Stimulated activated CD8-positive, alpha-beta memory T cell treated with anti-CD3 and anti-CD28 coated beads, Interleukin-15, amount 100 ng/mL, for 1 hour (primary cell): ENCODE data around the gene SENP2.
"Not testable (repeated sequence)": the region's sequence is repeated elsewhere in the genome, so short reads cannot be mapped to it uniquely, and the experiment has no call there.

Experiments used
- DNase-seq: peaks from one replicate; pipeline ENCODE4 v3.0.0-alpha.2; 2020; ENCODE audit warnings: low read depth

The SENP2 gene

GRCh38 chr3:185647134-185647879 is 61.2 kb downstream of the SENP2 start:
- DNase-seq: no peak

- DNase-seq: no peak
These were observed 61.8 kb downstream of the SENP2 start for GRCh38 chr3:185647880-185648210.

GRCh38 chr3:185648396-185648795 is 62.3 kb downstream of the SENP2 start:
- DNase-seq: no peak

GRCh38 chr3:185649414-185649813 is 63.3 kb downstream of the SENP2 start:
- DNase-seq: no peak

GRCh38 chr3:185651971-185652370 is 65.9 kb downstream of the SENP2 start:
- no peak for DNase-seq

GRCh38 chr3:185653949-185654757 is 68.1 kb downstream of the SENP2 start:
- no peak for DNase-seq

- no peak for DNase-seq
These were observed 68.7 kb downstream of the SENP2 start for GRCh38 chr3:185654758-185655145.

- no peak for DNase-seq
These were observed 69.6 kb downstream of the SENP2 start for GRCh38 chr3:185655426-185656320.

- DNase-seq: no peak
These were observed 70.3 kb downstream of the SENP2 start for GRCh38 chr3:185656321-185656840.

- no peak for DNase-seq
These were observed 71.1 kb downstream of the SENP2 start for GRCh38 chr3:185657211-185657610.

GRCh38 chr3:185657691-185658503 is 71.8 kb downstream of the SENP2 start:
- no peak for DNase-seq

- no peak for DNase-seq
These were observed 72.4 kb downstream of the SENP2 start for GRCh38 chr3:185658504-185658912.

GRCh38 chr3:185658943-185659342 is 72.8 kb downstream of the SENP2 start:
- no peak for DNase-seq

- DNase-seq: peak; percentile 26
These were observed 74.1 kb downstream of the SENP2 start for GRCh38 chr3:185659942-185660921.

- DNase-seq: not testable (repeated sequence)
These were observed 75.2 kb downstream of the SENP2 start for GRCh38 chr3:185661296-185661695.

GRCh38 chr3:185661772-185662171 is 75.7 kb downstream of the SENP2 start:
- DNase-seq: no peak

- DNase-seq: no peak
These were observed 77.8 kb downstream of the SENP2 start for GRCh38 chr3:185663929-185664328.

GRCh38 chr3:185667574-185667973 is 81.5 kb downstream of the SENP2 start:
- DNase-seq: no peak

- DNase-seq: no peak
These were observed 91.2 kb downstream of the SENP2 start for GRCh38 chr3:185677146-185677829.

- DNase-seq: no peak
These were observed 91.9 kb downstream of the SENP2 start for GRCh38 chr3:185678027-185678426.
